ENCODE measurements around the gene TRAPPC6A. TPM values are rescaled to one million over a fixed set of nuclear protein-coding genes. Genes with fewer than 3 reads are reported as not detected.

The TRAPPC6A gene
- total and polyA plus RNA-seq, 2 of the 13 experiments (the other 11 are each of a cell fraction or from before 2014, with no cell fraction given) = 6.5 to 21.0 TPM

GRCh38 chr19:45130236-45130635, 47.8 kb downstream of the TRAPPC6A start (continued):
- TF ChIP-seq FOSL1 (CRISPR knock-in tag; IDR thresholded peaks at IDR 0.05; ENCODE audit: borderline replicate concordance) (no peak), YEATS2 (CRISPR knock-in tag; IDR thresholded peaks at IDR 0.05; ENCODE audit: borderline replicate concordance) (no peak), ZNF407 (CRISPR knock-in tag; IDR thresholded peaks at IDR 0.05; ENCODE audit: not compliant biosample characterization) (no peak), CERS6 (CRISPR knock-in tag; IDR thresholded peaks at IDR 0.05) (no peak), SRY (CRISPR knock-in tag; IDR thresholded peaks at IDR 0.05) (no peak), ZNF17 (CRISPR knock-in tag; IDR thresholded peaks at IDR 0.05) (no peak)

All from HepG2 (cell line).